NT2/D1 (cell line): ENCODE measurements around the gene KCTD10.

Experiments used
- YY1 ChIP-seq: IDR thresholded peaks from 2 replicates; pipeline ENCODE4 v1.6.1; 2011; ENCODE audit not compliant: insufficient read length, insufficient read depth
- ZNF274 ChIP-seq: IDR thresholded peaks from 2 replicates; pipeline ENCODE4 v1.6.1; 2011; ENCODE audit warnings: mild to moderate bottlenecking, low read depth, low read length

- TF ChIP-seq ZNF274, result no peak
- TF ChIP-seq YY1, result no peak
Observed at GRCh38 chr12:109480356-109480755, 3.3 kb upstream of the KCTD10 start.
